HEK293T (cell line): Measurements from ENCODE around the gene NUP62.
"Not testable (repeated sequence)": the region's sequence is repeated elsewhere in the genome, so short reads cannot be mapped to it uniquely, and the experiment has no call there.

Experiments used
- ARNT ChIP-seq: fragments of 450-650 bp; IDR thresholded peaks from 2 replicates; pipeline ENCODE4 v1.6.1; 2017; ENCODE audit warnings: mild to moderate bottlenecking
- BHLHE40 ChIP-seq: fragments of 450-650 bp; IDR thresholded peaks from 2 replicates; pipeline ENCODE4 v1.6.1; 2016; ENCODE audit warnings: mild to moderate bottlenecking, moderate library complexity, borderline replicate concordance
- CTBP1 ChIP-seq: fragments of 450-650 bp; IDR thresholded peaks from 2 replicates; pipeline ENCODE4 v1.6.1; 2016; ENCODE audit warnings: borderline replicate concordance
- ELF4 ChIP-seq: fragments of 450-650 bp; IDR thresholded peaks from 2 replicates; pipeline ENCODE4 v1.6.1; 2017; ENCODE audit warnings: antibody characterized with exemption
- FOXA1 ChIP-seq: fragments of 450-650 bp; IDR thresholded peaks from 2 replicates; pipeline ENCODE4 v1.6.1; 2016; ENCODE audit warnings: mild to moderate bottlenecking
- FOXK2 ChIP-seq: fragments of 450-650 bp; IDR thresholded peaks from 2 replicates; pipeline ENCODE4 v1.6.1; 2016; ENCODE audit warnings: mild to moderate bottlenecking
- FOXM1 ChIP-seq: fragments of 450-650 bp; IDR thresholded peaks from 2 replicates; pipeline ENCODE4 v1.6.1; 2017; ENCODE audit warnings: mild to moderate bottlenecking, borderline replicate concordance
- HDGF ChIP-seq: fragments of 450-650 bp; IDR thresholded peaks from 2 replicates; pipeline ENCODE4 v1.6.1; 2017; ENCODE audit warnings: antibody characterized with exemption, borderline replicate concordance
- LEF1 ChIP-seq: fragments of 450-650 bp; IDR thresholded peaks from 2 replicates; pipeline ENCODE4 v1.6.1; 2017; ENCODE audit warnings: mild to moderate bottlenecking, borderline replicate concordance
- NFRKB ChIP-seq: fragments of 450-650 bp; IDR thresholded peaks from 2 replicates; pipeline ENCODE4 v1.6.1; 2016; ENCODE audit warnings: mild to moderate bottlenecking, moderate library complexity
- SP1 ChIP-seq: fragments of 450-650 bp; IDR thresholded peaks from 2 replicates; pipeline ENCODE4 v1.6.1; 2017
- SUZ12 ChIP-seq: fragments of 450-650 bp; IDR thresholded peaks from 2 replicates; pipeline ENCODE4 v1.6.1; 2016; ENCODE audit warnings: mild to moderate bottlenecking
- ZNF384 ChIP-seq: fragments of 450-650 bp; IDR thresholded peaks from 2 replicates; pipeline ENCODE4 v1.6.1; 2016
- TF ChIP-seq, protein P1 (sequence below): fragments of 450-650 bp; IDR thresholded peaks from 2 replicates; pipeline ENCODE4 v1.6.1; 2016

DNA sequence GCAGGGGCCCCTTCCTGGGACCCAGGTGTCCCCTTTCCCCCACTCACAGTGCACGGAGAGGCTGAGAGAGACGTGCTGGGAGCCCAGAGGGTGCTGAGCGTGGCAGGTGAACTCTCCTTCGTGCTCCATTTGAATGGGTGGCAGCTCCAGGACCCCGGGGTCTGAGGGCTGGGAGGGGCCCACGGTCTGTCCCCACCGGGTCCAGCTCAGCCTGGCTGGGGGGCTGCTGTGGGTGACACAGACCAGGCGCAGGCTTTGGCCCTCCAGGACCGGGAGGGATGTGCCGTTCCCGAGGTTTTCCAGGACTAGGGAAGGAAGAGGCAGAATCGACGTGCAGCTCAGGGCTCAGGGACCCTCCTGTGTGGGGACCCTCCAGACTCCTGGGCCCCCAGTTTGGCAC, 29.3 kb upstream of the NUP62 start:
- not testable (repeated sequence) for TF ChIP-seq CTBP1, FOXA1, ARNT, NFRKB, FOXM1, BHLHE40, HDGF, ELF4, FOXK2, SUZ12, SP1, ZNF384, LEF1
- TF ChIP-seq, protein P1, sequence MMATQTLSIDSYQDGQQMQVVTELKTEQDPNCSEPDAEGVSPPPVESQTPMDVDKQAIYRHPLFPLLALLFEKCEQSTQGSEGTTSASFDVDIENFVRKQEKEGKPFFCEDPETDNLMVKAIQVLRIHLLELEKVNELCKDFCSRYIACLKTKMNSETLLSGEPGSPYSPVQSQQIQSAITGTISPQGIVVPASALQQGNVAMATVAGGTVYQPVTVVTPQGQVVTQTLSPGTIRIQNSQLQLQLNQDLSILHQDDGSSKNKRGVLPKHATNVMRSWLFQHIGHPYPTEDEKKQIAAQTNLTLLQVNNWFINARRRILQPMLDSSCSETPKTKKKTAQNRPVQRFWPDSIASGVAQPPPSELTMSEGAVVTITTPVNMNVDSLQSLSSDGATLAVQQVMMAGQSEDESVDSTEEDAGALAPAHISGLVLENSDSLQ = not testable (repeated sequence)
